Liver (tissue), 3 donors: ENCODE measurements around the gene CPNE4.

Experiments used
- EGR1 ChIP-seq, 2 donors: IDR thresholded peaks; 2 replicates each; pipeline ENCODE4 v1.6.1; 2016 to 2018; ENCODE audit warnings: antibody characterized with exemption in 2 of 2, low read depth in 2 of 2
- FOXA1 ChIP-seq: IDR thresholded peaks from 2 replicates; pipeline ENCODE4 v1.6.1; 2016; ENCODE audit warnings: antibody characterized with exemption
- RAD21 ChIP-seq, 2 donors: IDR thresholded peaks; 2 replicates each; pipeline ENCODE4 v1.6.1; 2016; ENCODE audit warnings: antibody characterized with exemption in 2 of 2, mild to moderate bottlenecking in 2 of 2
- TAF1 ChIP-seq: conservative IDR thresholded peaks from 2 replicates; pipeline ENCODE4 v1.6.1; 2016; ENCODE audit warnings: antibody characterized with exemption, mild to moderate bottlenecking
- YY1 ChIP-seq: IDR thresholded peaks from 2 replicates; pipeline ENCODE4 v1.6.1; 2016; ENCODE audit warnings: antibody characterized with exemption, mild to moderate bottlenecking
- TF ChIP-seq, protein P1 (sequence below): fragments of 150-350 bp; IDR thresholded peaks from 2 replicates; pipeline ENCODE4 v1.5.1; 2017; ENCODE audit warnings: improper control_type of control experiment, low read depth, low read length; ENCODE audit not compliant: missing input control
- TF ChIP-seq, protein P2 (sequence below): IDR thresholded peaks from 2 replicates; pipeline ENCODE4 v1.6.1; 2016; ENCODE audit warnings: antibody characterized with exemption
- donor health status: healthy.
- donor health status: healthy.

DNA sequence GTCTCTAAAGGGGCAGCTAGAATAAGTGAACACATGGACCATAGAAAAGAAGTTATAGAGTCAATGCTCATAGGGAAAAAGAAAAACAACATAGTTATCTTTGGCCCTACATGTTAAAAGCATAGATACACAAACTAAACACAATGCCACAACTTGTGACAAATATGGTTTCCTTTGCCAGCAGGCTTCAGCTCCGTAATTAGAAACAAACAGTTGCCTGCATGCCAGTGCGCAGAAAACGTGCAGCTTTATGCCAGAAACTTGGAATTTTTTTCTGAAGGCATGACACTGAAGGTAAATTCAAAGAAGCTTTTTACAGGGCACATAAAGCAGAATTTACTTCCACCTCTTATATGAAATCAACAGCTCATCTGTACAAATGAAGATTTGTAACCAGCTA lies 2.2 kb upstream of the CPNE4 start:
- TF ChIP-seq, protein P1, sequence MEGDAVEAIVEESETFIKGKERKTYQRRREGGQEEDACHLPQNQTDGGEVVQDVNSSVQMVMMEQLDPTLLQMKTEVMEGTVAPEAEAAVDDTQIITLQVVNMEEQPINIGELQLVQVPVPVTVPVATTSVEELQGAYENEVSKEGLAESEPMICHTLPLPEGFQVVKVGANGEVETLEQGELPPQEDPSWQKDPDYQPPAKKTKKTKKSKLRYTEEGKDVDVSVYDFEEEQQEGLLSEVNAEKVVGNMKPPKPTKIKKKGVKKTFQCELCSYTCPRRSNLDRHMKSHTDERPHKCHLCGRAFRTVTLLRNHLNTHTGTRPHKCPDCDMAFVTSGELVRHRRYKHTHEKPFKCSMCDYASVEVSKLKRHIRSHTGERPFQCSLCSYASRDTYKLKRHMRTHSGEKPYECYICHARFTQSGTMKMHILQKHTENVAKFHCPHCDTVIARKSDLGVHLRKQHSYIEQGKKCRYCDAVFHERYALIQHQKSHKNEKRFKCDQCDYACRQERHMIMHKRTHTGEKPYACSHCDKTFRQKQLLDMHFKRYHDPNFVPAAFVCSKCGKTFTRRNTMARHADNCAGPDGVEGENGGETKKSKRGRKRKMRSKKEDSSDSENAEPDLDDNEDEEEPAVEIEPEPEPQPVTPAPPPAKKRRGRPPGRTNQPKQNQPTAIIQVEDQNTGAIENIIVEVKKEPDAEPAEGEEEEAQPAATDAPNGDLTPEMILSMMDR, result no peak
- no peak for TF ChIP-seq RAD21 (IDR thresholded peaks at IDR 0.05)
- no peak for TF ChIP-seq TAF1
- TF ChIP-seq, protein P2, sequence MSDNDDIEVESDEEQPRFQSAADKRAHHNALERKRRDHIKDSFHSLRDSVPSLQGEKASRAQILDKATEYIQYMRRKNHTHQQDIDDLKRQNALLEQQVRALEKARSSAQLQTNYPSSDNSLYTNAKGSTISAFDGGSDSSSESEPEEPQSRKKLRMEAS, result no peak
- TF ChIP-seq YY1, result no peak
- TF ChIP-seq FOXA1, result no peak
- no peak for TF ChIP-seq EGR1 (IDR thresholded peaks at IDR 0.05; ENCODE audit: low read depth in 2 of 2)
